GM21360 (cell line): ENCODE measurements around the gene FSCN2.

Source experiments
- ATAC-seq: cut with Tn5 transposase; IDR thresholded peaks from one replicate; pipeline ENCODE4 v1.9.1; 2021; ENCODE audit warnings: mild to moderate bottlenecking, moderate library complexity; ENCODE audit not compliant: unreplicated experiment

The FSCN2 gene

GRCh38 chr17:81538651-81539570 is 10.7 kb downstream of the FSCN2 start:
- ATAC-seq: no peak

DNA sequence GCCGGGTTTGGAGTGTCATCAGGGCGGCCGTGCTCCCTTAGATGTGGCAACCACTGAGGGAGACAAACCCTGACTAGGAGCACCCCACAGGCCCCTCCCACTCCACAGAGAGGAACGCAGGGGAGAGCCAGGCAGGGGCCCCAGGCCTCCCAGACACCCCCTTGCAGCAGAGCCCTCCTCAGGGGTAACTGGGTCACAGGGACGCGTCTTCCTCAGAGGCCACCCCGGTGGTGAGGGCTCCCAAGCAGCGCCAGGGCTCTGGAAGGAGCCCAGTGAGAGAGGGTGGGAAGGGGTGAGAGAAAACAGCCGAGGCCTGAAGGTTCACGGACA is 11.4 kb downstream of the FSCN2 start:
- ATAC-seq: no peak

DNA sequence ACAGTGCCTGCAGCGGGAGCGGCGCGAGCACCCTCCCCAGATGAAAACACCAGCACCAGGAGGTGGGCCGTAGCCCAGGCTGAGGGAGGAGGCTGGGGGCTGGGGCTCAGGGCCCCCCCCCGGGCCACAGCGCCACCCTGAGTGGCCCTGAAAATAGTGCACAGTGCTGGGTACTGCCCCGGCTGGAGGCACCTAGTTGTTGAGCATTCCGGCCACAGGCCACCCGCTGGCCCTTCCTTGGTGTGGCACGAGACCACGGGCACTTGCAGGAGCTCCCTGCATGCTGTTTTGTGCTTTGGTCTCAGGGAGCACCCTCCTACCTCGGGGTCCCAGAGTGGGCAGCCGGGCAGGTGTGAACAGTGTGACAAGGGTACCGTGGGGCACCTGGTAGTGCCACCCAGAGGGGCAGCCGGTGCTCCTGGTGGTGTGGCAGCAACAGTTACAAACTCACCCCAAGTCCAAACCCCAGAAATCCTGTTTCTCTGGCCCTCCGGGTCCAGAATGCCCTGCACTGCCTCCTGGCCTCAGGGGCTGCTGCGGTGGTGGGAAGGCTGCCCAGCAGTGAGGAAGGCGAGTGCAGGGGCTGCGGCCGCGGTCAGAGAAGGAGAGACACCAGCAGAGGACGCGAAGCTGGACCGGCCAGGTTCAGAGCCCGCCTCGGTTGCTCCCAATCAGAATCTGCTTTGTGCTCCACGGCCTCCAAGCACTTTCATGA is 11.9 kb downstream of the FSCN2 start:
- no peak for ATAC-seq

GRCh38 chr17:81540676-81541027 is 12.5 kb downstream of the FSCN2 start:
- ATAC-seq: no peak

DNA sequence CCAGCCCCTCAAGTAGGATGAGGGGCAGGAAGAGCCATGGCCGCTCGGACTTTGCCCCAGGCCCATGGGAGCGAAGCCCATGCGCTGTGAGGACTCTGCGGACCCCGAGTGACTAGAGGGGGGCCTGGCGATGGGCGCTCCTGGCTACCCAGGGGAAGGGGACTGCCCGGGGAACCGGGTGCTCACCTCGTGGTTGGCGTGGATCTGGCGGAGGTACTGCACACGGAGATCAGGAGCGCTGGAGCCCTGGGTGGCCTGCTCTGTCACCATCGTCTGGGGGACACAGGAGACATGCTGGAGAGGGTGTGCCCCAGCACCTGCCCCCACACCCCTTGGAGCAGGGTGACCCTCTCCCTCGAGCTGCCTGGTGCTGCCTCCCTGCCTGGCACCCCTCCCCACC is 12.9 kb downstream of the FSCN2 start:
- ATAC-seq: no peak

GRCh38 chr17:81542431-81543338 is 14.5 kb downstream of the FSCN2 start:
- no peak for ATAC-seq

DNA sequence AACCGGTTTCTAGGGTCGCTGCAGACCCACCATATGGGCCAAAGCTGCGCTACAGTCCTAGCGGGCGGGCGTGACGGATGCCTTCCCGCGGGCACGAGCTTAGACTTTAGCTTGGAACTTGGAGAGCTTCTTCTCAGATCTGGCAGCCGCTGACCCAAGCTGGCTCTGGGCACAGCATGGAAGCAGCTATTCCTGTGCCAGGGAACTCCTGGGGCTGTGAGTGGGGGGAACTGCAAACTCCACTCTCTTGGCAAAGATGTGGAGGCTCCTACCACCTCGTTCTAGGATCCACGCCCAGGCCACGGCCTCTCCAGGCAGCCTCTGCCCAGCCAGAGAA is 15.1 kb downstream of the FSCN2 start:
- no peak for ATAC-seq

- no peak for ATAC-seq
Observed at GRCh38 chr17:81543756-81544155, 15.6 kb downstream of the FSCN2 start.

- ATAC-seq: no peak
Observed at GRCh38 chr17:81544281-81544974, 16.3 kb downstream of the FSCN2 start.

DNA sequence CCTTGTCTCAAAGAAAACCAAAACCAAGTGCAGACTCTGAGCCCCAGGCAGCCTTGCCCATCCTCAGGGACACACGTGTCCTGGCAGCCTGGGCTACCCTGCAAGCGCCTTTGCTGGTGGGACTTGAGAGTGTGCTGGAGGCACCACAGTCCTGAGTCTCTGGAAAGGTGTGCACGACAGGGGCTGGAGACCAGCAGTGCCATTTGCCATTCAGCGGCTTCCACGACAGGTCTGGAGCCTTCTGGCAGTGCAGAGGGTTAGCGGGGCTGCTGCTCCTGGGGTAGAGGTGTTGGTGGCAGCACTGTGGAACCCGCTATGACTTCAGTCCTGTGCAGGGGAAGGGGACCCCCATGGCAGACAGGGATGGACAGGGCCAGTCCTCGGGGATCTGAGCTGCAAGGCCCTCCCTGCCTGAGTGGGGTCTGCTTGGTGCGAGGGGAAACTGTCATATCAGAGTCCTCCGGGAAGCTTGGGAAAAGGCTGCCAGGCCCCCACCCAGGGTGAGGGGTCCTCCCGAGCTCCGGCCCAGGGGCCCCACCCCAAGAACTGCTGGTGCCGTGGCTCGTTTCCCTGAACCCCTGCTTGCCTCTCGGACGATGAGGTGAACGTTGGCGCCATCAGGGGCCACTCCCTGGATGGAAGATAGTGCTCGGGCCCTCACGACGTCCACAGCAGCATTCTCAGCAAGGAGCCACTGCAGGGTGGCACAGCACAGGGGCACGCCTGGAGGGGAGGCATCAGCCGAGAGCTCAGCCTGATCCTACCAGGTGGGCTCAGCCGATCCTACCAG is 17.2 kb downstream of the FSCN2 start:
- no peak for ATAC-seq

DNA sequence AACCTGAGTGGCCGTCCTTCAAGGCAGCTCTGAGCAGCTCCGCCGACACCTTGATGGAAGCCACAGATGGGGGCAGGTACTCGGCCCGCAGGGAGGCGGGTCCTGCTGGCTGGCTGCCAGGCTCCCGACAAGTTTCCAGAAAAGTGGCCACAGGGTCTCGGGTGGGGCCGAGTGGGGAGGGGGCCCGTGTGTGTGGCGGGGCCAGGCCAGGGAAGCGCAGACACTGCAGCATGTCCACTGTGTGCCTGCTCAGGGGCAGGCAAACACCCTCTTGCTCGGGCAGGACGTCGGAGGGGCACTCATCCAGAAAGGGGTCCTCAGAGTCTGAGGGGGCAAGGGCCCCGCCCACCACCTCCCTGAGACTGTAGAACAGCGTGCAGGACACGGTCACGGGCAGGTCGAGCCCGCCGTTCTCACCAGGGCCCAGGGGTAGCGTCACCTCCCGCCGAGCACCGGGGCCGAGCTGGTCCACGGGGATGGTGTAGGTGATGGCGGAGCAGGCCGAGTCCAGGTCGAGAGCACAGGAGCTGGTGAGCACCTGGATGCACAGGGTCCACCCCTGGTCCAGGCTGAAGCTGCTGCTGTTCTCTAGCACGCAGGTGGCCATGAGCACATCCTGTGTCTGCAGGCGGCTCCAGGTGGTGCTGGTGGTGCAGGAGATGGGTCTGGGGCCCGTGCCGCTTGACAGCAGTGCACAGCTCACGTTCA is 18.9 kb downstream of the FSCN2 start:
- no peak for ATAC-seq

DNA sequence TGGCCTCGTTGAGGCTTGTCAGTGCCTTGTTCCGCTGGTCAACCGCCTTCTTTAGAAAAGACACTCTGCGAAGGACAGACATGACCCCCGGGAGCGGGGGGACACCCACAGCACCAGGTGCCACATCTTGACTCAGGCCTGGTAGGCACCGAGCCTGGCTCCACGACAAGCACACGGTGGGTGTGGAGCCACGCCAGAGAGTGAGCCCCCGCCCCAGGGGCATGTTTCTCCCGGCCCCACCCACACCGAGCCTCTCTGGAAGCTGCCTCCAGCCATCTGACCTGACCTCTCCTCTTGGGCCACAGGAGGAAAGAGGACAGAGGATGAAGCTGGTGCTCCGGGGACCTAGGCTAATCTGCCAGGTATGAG is 19.4 kb downstream of the FSCN2 start:
- ATAC-seq: no peak

DNA sequence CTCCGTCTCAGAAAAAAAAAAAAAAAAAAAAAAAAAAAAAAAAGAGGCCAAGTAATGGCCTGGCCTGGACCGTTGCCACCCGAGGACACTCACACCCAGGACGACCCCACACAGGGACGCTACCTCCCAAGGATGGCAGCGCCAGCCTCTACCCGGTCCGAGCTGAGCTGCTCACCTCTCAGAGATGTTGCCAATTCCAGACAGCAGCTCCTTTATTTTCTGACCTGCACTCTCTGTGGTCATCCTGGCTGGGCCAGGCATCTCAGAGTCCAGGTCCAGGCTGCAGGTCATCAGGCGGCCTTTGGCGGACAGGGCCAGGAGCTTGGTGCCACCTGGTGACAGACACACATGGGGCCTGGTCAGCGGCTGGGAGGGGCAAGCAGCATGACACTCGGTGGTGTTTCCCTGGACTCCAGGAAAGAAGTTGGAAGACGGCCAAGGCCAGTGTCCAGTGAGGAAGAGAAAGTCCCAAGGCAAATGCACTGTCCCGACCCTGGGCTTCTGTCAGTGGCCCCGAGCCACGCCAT is 20.9 kb downstream of the FSCN2 start:
- no peak for ATAC-seq

DNA sequence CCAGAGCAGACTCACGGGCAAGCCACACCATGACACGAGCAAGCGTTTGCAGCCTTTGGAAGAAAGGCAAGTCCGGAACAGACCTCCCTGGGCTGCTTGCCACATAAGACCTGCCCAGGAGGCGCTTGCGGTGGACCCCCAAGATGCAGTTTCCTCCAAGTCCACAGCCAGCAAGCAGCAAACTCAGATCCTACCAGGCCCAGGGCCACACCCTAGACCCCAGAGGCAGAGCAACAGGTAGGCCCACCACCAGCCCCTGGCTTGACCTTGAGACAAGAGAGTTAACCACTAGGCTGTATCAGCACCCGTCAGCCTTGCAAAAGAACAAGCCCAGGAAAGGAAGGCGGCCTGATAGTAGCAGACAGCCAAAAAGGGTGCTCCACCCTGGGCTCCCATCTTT is 21.6 kb downstream of the FSCN2 start:
- no peak for ATAC-seq

- no peak for ATAC-seq
Observed at GRCh38 chr17:81550285-81550684, 22.1 kb downstream of the FSCN2 start.

- ATAC-seq: no peak
Observed at GRCh38 chr17:81550830-81551457, 22.8 kb downstream of the FSCN2 start.

DNA sequence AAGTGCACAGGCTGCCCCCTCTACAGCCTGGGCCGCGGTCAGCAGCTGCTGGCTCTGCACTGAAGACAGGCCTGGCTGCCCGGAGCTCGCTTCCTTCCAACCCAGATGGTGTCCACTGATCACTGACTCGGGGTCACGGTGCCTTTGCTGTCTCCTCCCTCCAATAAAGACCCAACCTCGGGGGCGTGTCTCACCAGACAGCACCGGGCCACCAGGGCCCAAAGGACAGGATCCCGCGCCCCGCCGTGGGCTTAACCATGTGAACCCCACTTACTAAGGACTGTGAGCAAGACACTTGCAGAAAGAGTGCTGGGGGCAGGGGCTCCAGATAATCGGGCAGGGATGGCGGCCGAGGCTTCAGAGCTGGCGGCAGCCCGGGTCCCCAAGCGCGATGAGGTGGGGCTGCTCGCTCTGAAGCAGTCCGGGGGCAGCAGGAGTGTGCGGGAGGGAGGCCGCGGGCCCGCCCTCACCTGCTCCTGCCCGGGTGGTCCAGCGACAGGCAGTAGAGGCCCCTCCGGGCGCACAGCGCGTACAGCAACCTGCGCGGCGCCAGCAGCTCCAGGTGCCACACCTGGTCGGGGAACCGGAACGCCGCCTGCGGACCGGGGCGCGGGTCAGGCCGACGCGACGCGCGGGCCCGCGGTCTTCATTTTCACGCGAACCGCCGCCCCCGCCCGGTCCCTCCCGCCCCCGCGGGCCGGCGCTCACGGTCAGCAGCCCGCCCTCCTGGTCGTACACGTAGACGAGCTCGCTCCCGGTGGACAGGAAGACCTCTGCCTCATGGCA is 23.5 kb downstream of the FSCN2 start:
- ATAC-seq: no peak
